Karpas-422 (cell line): Measurements from ENCODE around the gene TP63. TPM values are rescaled to one million over a fixed set of nuclear protein-coding genes. Genes with fewer than 3 reads are reported as not detected.
"Not testable (repeated sequence)": the region's sequence is repeated elsewhere in the genome, so short reads cannot be mapped to it uniquely, and the experiment has no call there.

Experiments
- DNase-seq: peaks from one replicate; pipeline ENCODE4 v3.0.0-alpha.2; 2015
- H2AFZ ChIP-seq: fragments of 200-600 bp; sonication (generic); 2 replicates; pipeline ENCODE4 v1.6.1; 2014; ENCODE audit warnings: antibody characterized with exemption, low read length, mixed read lengths
- H3K27ac ChIP-seq: fragments of 200-600 bp; sonication (generic); 2 replicates; pipeline ENCODE4 v1.5.1; 2014; ENCODE audit warnings: mild to moderate bottlenecking, low read length, moderate library complexity
- H3K27me3 ChIP-seq: fragments of 200-600 bp; sonication (generic); 2 replicates; pipeline ENCODE4 v1.6.1; 2014; ENCODE audit warnings: low read length, mixed read lengths
- H3K36me3 ChIP-seq: fragments of 200-600 bp; sonication (generic); 2 replicates; pipeline ENCODE4 v1.6.1; 2014; ENCODE audit warnings: low read length, mixed read lengths; ENCODE audit not compliant: insufficient read depth
- H3K4me1 ChIP-seq: fragments of 200-600 bp; sonication (generic); 2 replicates; pipeline ENCODE4 v1.6.1; 2014; ENCODE audit warnings: mild to moderate bottlenecking, low read length, mixed read lengths
- H3K4me2 ChIP-seq: fragments of 200-600 bp; sonication (generic); 2 replicates; pipeline ENCODE4 v1.6.1; 2014; ENCODE audit warnings: low read length, low read depth, mild to moderate bottlenecking; ENCODE audit not compliant: poor library complexity, severe bottlenecking
- H3K4me3 ChIP-seq: fragments of 200-600 bp; sonication (generic); 2 replicates; pipeline ENCODE4 v1.5.1; 2014; ENCODE audit warnings: mild to moderate bottlenecking, antibody characterized with exemption, low read length, mixed read lengths
- H3K79me2 ChIP-seq: fragments of 200-600 bp; sonication (generic); 2 replicates; pipeline ENCODE4 v1.6.1; 2014; ENCODE audit warnings: mild to moderate bottlenecking, low read length, mixed read lengths
- H3K9ac ChIP-seq: fragments of 200-600 bp; sonication (generic); 2 replicates; pipeline ENCODE4 v1.6.0; 2014; ENCODE audit warnings: low read length
- H3K9me2 ChIP-seq: fragments of 200-600 bp; sonication (generic), shearing (Covaris generic); replicated peaks from 2 replicates; pipeline ENCODE4 v1.6.0; 2014; ENCODE audit warnings: mild to moderate bottlenecking, low read length, moderate library complexity; ENCODE audit not compliant: insufficient read depth
- H3K9me3 ChIP-seq: fragments of 300-700, 200-600 bp; sonication (generic); 2 replicates; pipeline ENCODE4 v1.6.1; 2014; ENCODE audit warnings: low read length, mixed read lengths
- H4K20me1 ChIP-seq: fragments of 200-600 bp; sonication (generic); 2 replicates; pipeline ENCODE4 v1.6.1; 2014; ENCODE audit warnings: mild to moderate bottlenecking, antibody characterized with exemption, low read length, low read depth; ENCODE audit not compliant: insufficient read depth
- total RNA-seq: library from RNA; depleted of rRNA; stranded (reverse); fragments of >200 nt; shearing (Covaris generic); gene quantifications from 2 replicates; pipeline ENCODE4 v1.2.3, GENCODE V29; 2014; ENCODE audit warnings: low replicate concordance

Gene TP63
- total RNA-seq, 1 experiment from 2014 or later = not detected

DNA sequence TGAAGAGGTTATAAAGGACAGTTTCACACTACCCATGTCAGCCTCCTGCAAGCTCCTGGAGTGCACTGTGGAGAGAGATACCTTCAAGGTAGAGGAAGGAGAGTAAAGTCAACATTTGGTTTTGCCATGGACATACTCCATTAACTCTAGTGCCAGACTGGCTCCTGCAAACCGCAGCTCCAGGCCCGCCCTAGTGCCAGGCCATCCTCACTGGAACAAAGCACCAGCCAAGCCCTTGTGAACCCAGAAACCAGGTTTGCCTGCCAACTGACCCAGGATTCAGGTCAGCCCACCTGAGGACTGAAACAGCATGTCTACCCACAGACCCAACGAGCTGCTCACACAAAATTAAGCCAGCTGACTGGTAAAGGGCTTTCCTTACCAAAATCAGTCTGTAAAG lies 41.0 kb upstream of the TP63 start:
- Histone ChIP-seq H3K27me3 (no peaks in the 10 kb centered on the region), H3K9me3 (peaks cover 9% of the 10 kb centered on the region; the same call in 1 of the 2 replicates), H3K4me2 (no peak overlapping the region), H4K20me1 (no peaks in the 10 kb centered on the region), H3K36me3 (no peaks in the 10 kb centered on the region), H3K79me2 (no peaks in the 10 kb centered on the region), H3K4me3 (no peak overlapping the region), H2AFZ (no peak overlapping the region), H3K27ac (no peak overlapping the region), H3K4me1 (no peaks in the 10 kb centered on the region), H3K9me2 (no peaks in the 10 kb centered on the region; the same call in 1 of the 2 replicates), H3K9ac (no peak overlapping the region)
- no peak for DNase-seq

- no peaks in the 10 kb centered on the region for H3K79me2 ChIP-seq
- H2AFZ ChIP-seq = no peak overlapping the region
- no peaks in the 10 kb centered on the region for H4K20me1 ChIP-seq
- H3K9me2 ChIP-seq = no peaks in the 10 kb centered on the region; the same call in 1 of the 2 replicates
- H3K4me2 ChIP-seq = no peak overlapping the region
- no peaks in the 10 kb centered on the region for H3K36me3 ChIP-seq
- no peaks in the 10 kb centered on the region for H3K27me3 ChIP-seq
- no peak for DNase-seq
- H3K27ac ChIP-seq = no peak overlapping the region
- no peak overlapping the region for H3K4me3 ChIP-seq
- H3K9ac ChIP-seq = no peak overlapping the region
- peaks cover 9% of the 10 kb centered on the region for H3K9me3 ChIP-seq
- H3K4me1 ChIP-seq = no peaks in the 10 kb centered on the region
Measured at GRCh38 chr3:189593581-189593980, 37.6 kb upstream of the TP63 start.

- H3K27ac ChIP-seq, H3K9me3 ChIP-seq, H3K9me2 ChIP-seq, H3K79me2 ChIP-seq, H3K36me3 ChIP-seq, H3K4me2 ChIP-seq, H3K4me1 ChIP-seq, DNase-seq, H3K9ac ChIP-seq, H3K27me3 ChIP-seq, H3K4me3 ChIP-seq, H4K20me1 ChIP-seq, H2AFZ ChIP-seq: not testable (repeated sequence)
Measured at GRCh38 chr3:189596078-189596979, 34.9 kb upstream of the TP63 start.

GRCh38 chr3:189597918-189598317 lies 33.3 kb upstream of the TP63 start:
- no peaks in the 10 kb centered on the region for H3K9me2 ChIP-seq
- no peak overlapping the region for H3K9ac ChIP-seq
- no peak overlapping the region for H3K27ac ChIP-seq
- H3K9me3 ChIP-seq = no peaks in the 10 kb centered on the region; the same call in 1 of the 2 replicates
- no peak overlapping the region for H2AFZ ChIP-seq
- no peak overlapping the region for H3K4me2 ChIP-seq
- no peaks in the 10 kb centered on the region for H3K79me2 ChIP-seq
- no peaks in the 10 kb centered on the region for H3K4me1 ChIP-seq
- no peaks in the 10 kb centered on the region for H3K36me3 ChIP-seq
- H3K4me3 ChIP-seq = no peak overlapping the region
- H4K20me1 ChIP-seq = no peaks in the 10 kb centered on the region
- H3K27me3 ChIP-seq = no peaks in the 10 kb centered on the region
- DNase-seq = no peak

DNA sequence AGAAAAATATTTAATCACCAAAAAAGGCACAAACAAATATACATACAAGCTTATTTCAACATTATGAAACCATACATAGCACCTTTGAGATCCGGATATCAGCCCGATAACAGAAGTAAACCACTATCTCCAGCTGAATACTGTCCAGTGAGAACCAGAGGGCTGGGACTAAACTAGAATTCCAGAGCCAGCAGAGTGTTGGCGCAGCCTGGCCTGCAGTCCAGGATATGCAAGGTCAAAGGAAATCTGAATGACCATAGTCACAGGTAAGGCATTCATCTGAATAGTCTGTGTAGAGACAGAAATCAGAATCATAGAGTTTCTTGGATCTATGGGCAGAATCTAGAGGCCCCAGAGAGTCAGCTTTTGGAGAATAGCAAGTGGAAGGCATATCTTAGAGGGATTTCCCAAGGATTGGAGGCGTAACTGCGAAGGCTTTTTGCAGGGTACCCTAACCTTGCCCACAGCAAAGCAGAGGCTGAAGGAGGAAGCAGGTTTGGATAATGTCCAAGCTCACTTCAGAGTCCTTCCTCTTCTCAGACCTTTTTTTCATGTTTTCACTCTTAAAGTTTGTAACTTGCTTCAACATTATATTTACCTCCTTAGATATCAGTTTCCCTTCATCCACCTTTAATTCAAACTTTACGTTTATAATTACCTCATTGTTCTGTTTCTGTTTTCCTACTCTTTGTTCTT lies 32.5 kb upstream of the TP63 start:
- Histone ChIP-seq H3K79me2 (no peaks in the 10 kb centered on the region), H3K27ac (no peak overlapping the region), H3K9me3 (no peaks in the 10 kb centered on the region; the same call in 1 of the 2 replicates), H4K20me1 (no peaks in the 10 kb centered on the region), H3K4me3 (no peak overlapping the region), H3K4me1 (no peaks in the 10 kb centered on the region), H3K27me3 (no peaks in the 10 kb centered on the region), H3K4me2 (no peak overlapping the region), H2AFZ (no peak overlapping the region), H3K9me2 (no peaks in the 10 kb centered on the region), H3K9ac (no peak overlapping the region), H3K36me3 (no peaks in the 10 kb centered on the region)
- DNase-seq = no peak

GRCh38 chr3:189602471-189602870 lies 28.7 kb upstream of the TP63 start:
- no peak overlapping the region for H3K9ac ChIP-seq
- no peaks in the 10 kb centered on the region for H3K27me3 ChIP-seq
- DNase-seq = no peak

GRCh38 chr3:189605717-189606116 lies 25.5 kb upstream of the TP63 start:
- H3K9ac ChIP-seq = no peak overlapping the region
- H3K9me2 ChIP-seq = no peaks in the 10 kb centered on the region; the same call in 1 of the 2 replicates
- H3K4me2 ChIP-seq = no peak overlapping the region
- H2AFZ ChIP-seq = no peak overlapping the region
- H3K79me2 ChIP-seq = no peaks in the 10 kb centered on the region
- no peaks in the 10 kb centered on the region for H3K4me1 ChIP-seq
- no peak overlapping the region for H3K4me3 ChIP-seq
- H3K27ac ChIP-seq = no peak overlapping the region
- no peak for DNase-seq
- H3K27me3 ChIP-seq = no peaks in the 10 kb centered on the region
- no peaks in the 10 kb centered on the region for H3K36me3 ChIP-seq
- 0 out of 2 replicates have a peak, but pooled peaks cover 2% of the 10 kb centered on the region for H3K9me3 ChIP-seq
- H4K20me1 ChIP-seq = no peaks in the 10 kb centered on the region

More at GRCh38 chr3:189602471-189602870, 28.7 kb upstream of the TP63 start:
- Histone ChIP-seq H3K9me2 (no peaks in the 10 kb centered on the region; the same call in 1 of the 2 replicates), H4K20me1 (no peaks in the 10 kb centered on the region), H3K79me2 (no peaks in the 10 kb centered on the region), H2AFZ (no peak overlapping the region), H3K4me3 (no peak overlapping the region), H3K36me3 (no peaks in the 10 kb centered on the region), H3K27ac (no peak overlapping the region), H3K9me3 (no peaks in the 10 kb centered on the region), H3K4me2 (no peak overlapping the region), H3K4me1 (no peaks in the 10 kb centered on the region)

- H3K9ac ChIP-seq = no peak overlapping the region
- H3K27me3 ChIP-seq = no peaks in the 10 kb centered on the region
- H3K9me2 ChIP-seq = no peaks in the 10 kb centered on the region; the same call in 1 of the 2 replicates
- no peak overlapping the region for H3K27ac ChIP-seq
- DNase-seq = no peak
- no peak overlapping the region for H3K4me2 ChIP-seq
- no peaks in the 10 kb centered on the region for H3K36me3 ChIP-seq
- H3K9me3 ChIP-seq = 0 out of 2 replicates have a peak, but pooled peaks cover 2% of the 10 kb centered on the region
- no peaks in the 10 kb centered on the region for H3K4me1 ChIP-seq
- H2AFZ ChIP-seq = no peak overlapping the region
- H4K20me1 ChIP-seq = no peaks in the 10 kb centered on the region
- H3K79me2 ChIP-seq = no peaks in the 10 kb centered on the region
- no peak overlapping the region for H3K4me3 ChIP-seq
Measured at GRCh38 chr3:189606774-189607173, 24.4 kb upstream of the TP63 start.
